Osteoblast (primary cell): Measurements from ENCODE around the gene KCTD2. TPM values are rescaled to one million over a fixed set of nuclear protein-coding genes. Genes with fewer than 3 reads are reported as not detected.

Experiments
- DNase-seq: peaks from one replicate; pipeline ENCODE4 v3.0.0; 2011; ENCODE audit warnings: low spot score, mixed read lengths; ENCODE audit not compliant: insufficient read length; ENCODE audit errors: missing footprints
- H2AFZ ChIP-seq: 2 replicates; pipeline ENCODE4 v1.6.0; 2011; ENCODE audit warnings: mild to moderate bottlenecking, low read length
- H3K27ac ChIP-seq: 2 replicates; pipeline ENCODE4 v1.5.1; 2011; ENCODE audit warnings: mild to moderate bottlenecking, low read depth, low read length, moderate library complexity
- H3K27me3 ChIP-seq: 2 replicates; pipeline ENCODE4 v1.6.0; 2012; ENCODE audit warnings: mild to moderate bottlenecking, control low read depth, inconsistent platforms, low read length, moderate library complexity; ENCODE audit not compliant: insufficient read depth
- H3K36me3 ChIP-seq: 2 replicates; pipeline ENCODE4 v1.5.1; 2011; ENCODE audit warnings: mild to moderate bottlenecking, low read length, control low read depth, moderate library complexity; ENCODE audit not compliant: insufficient read depth
- H3K4me1 ChIP-seq: 2 replicates; pipeline ENCODE4 v1.5.1; 2011; ENCODE audit warnings: mild to moderate bottlenecking, low read length, control low read depth, moderate library complexity; ENCODE audit not compliant: insufficient read depth
- H3K4me2 ChIP-seq: 2 replicates; pipeline ENCODE4 v1.6.0; 2011; ENCODE audit warnings: mild to moderate bottlenecking, low read length; ENCODE audit not compliant: insufficient read depth
- H3K4me3 ChIP-seq: fragments of 200-600 bp; sonication (generic); 3 replicates; pipeline ENCODE4 v1.5.1; 2012; ENCODE audit warnings: mild to moderate bottlenecking, low read length, inconsistent platforms; ENCODE audit not compliant: insufficient read depth
- H3K79me2 ChIP-seq: 2 replicates; pipeline ENCODE4 v1.6.0; 2012; ENCODE audit warnings: mild to moderate bottlenecking, low read length, control low read depth, inconsistent platforms; ENCODE audit not compliant: insufficient read depth
- H3K9me3 ChIP-seq: 2 replicates; pipeline ENCODE4 v1.5.1; 2011; ENCODE audit warnings: low read depth, low read length, control low read depth
- H4K20me1 ChIP-seq: 2 replicates; pipeline ENCODE4 v1.6.0; 2012; ENCODE audit warnings: mild to moderate bottlenecking, low read length, control low read depth; ENCODE audit not compliant: insufficient read depth
- CTCF ChIP-seq: IDR thresholded peaks from 2 replicates; pipeline ENCODE4 v1.5.1; 2011; ENCODE audit warnings: mild to moderate bottlenecking, low read depth, low read length, moderate library complexity; ENCODE audit errors: extremely low read depth
- total RNA-seq: library from RNA; depleted of rRNA; stranded (reverse); fragments of >200 nt; gene quantifications from 2 replicates; pipeline ENCODE4 v1.2.3, GENCODE V29; 2012

The KCTD2 gene
- total RNA-seq, 1 donor: 20.3 TPM

GRCh38 chr17:75030161-75030560 is 16.9 kb upstream of the KCTD2 start:
- DNase-seq: no peak
- Histone ChIP-seq H3K4me1 (peaks cover 17% of the 10 kb centered on the region), H3K79me2 (no peaks in the 10 kb centered on the region), H3K27me3 (no peaks in the 10 kb centered on the region), H2AFZ (no peak overlapping the region), H3K9me3 (no peaks in the 10 kb centered on the region), H4K20me1 (no peaks in the 10 kb centered on the region), H3K36me3 (no peaks in the 10 kb centered on the region), H3K4me3 (no peak overlapping the region), H3K27ac (no peak overlapping the region), H3K4me2 (no peak overlapping the region)
- TF ChIP-seq CTCF: no peak

- Histone ChIP-seq H4K20me1 (no peaks in the 10 kb centered on the region), H3K79me2 (no peaks in the 10 kb centered on the region), H3K27me3 (no peaks in the 10 kb centered on the region), H3K36me3 (no peaks in the 10 kb centered on the region), H2AFZ (peak overlapping the region; percentile 94), H3K4me2 (peak overlapping the region; percentile 91), H3K27ac (peak overlapping the region; percentile 89), H3K9me3 (no peaks in the 10 kb centered on the region), H3K4me1 (peaks cover 17% of the 10 kb centered on the region), H3K4me3 (peak overlapping the region; percentile 93)
- peak; percentile 96 for DNase-seq
- TF ChIP-seq CTCF: no peak
These were observed 14.9 kb upstream of the KCTD2 start for GRCh38 chr17:75031972-75032719.

- TF ChIP-seq CTCF: no peak
- DNase-seq: peak; percentile 74
These were observed 14.2 kb upstream of the KCTD2 start for GRCh38 chr17:75032720-75033280.

More at GRCh38 chr17:75032720-75033280, 14.2 kb upstream of the KCTD2 start:
- H3K4me3 ChIP-seq: peak overlapping the region; percentile 93
- H3K27me3 ChIP-seq: no peaks in the 10 kb centered on the region
- H3K4me2 ChIP-seq: peak overlapping the region; percentile 91
- peaks cover 17% of the 10 kb centered on the region for H3K4me1 ChIP-seq
- H4K20me1 ChIP-seq: no peaks in the 10 kb centered on the region
- H3K9me3 ChIP-seq: no peaks in the 10 kb centered on the region
- H3K79me2 ChIP-seq: no peaks in the 10 kb centered on the region
- peak overlapping the region; percentile 94 for H2AFZ ChIP-seq
- peak overlapping the region; percentile 96 for H3K27ac ChIP-seq
- H3K36me3 ChIP-seq: no peaks in the 10 kb centered on the region
